ENCODE data around the gene ZNF684. TPM values are rescaled to one million over a fixed set of nuclear protein-coding genes. Genes with fewer than 3 reads are reported as not detected.
"Not testable (repeated sequence)": the region's sequence is repeated elsewhere in the genome, so short reads cannot be mapped to it uniquely, and the experiment has no call there.

ZNF684 gene
- 1 to 10 TPM; 4.3 to 7.2 (median 5.4) TPM for polyA plus RNA-seq

DNA sequence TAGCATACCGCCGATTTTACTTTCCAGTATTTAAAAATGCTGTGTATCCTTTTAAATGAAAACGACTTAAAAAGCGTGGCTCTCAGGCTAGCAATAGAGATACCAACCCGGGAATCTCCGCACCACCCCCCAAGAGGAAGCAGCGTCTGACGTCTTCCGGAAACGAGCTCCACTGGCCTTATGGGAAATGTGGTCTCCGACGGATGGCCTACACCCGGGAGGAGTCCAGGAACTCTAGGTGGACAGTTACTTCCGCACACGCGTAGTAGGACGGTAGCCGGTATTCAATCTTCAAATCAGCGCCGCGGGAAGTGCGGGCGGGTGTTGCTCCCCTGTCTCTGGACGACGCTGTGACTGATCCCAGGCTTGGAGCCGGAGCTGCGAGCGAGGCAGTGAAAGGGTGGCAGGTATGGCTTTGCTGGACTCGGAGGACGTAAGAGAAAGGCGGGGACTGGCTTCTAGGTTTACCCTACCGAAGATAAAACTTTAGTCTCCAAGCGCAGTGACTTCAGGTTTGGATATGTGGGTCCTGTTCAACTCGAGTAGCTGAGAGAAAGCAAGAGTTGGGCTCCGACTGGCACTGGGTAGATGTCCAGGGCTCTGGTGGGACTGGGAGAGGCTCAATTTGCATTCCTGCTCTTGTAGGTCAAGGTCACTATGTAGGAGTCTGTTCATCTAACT, at the start of gene ZNF684:
TSS of gene ZNF684 (plus strand) at position 257 of the 681 bp plus-strand sequence. CDS start 1,530 bp downstream, outside the sequence.
- Mint-ChIP-seq H3K36me3 (peaks cover 0 to 16% (median 9%) of the 10 kb centered on the region in 3 donors), H3K27ac (peak within 1 kb of the TSS; percentile 88 to 97 (median 96)), H3K9me3 (peaks cover 0 to 7% (median under 1%) of the 10 kb centered on the region in 6 donors), H3K4me3 (peak within 1 kb of the TSS; percentile 94 to 99 (median 99)), H3K27me3 (ENCODE audit: low read depth in 3 of 3) (peaks cover 3 to 10% (median 5%) of the 10 kb centered on the region in 3 donors), H3K4me1 (peaks cover 24 to 28% of the 10 kb centered on the region in 2 donors)
- DNase-seq: peak; percentile 82 to 84 (median 82)

DNA sequence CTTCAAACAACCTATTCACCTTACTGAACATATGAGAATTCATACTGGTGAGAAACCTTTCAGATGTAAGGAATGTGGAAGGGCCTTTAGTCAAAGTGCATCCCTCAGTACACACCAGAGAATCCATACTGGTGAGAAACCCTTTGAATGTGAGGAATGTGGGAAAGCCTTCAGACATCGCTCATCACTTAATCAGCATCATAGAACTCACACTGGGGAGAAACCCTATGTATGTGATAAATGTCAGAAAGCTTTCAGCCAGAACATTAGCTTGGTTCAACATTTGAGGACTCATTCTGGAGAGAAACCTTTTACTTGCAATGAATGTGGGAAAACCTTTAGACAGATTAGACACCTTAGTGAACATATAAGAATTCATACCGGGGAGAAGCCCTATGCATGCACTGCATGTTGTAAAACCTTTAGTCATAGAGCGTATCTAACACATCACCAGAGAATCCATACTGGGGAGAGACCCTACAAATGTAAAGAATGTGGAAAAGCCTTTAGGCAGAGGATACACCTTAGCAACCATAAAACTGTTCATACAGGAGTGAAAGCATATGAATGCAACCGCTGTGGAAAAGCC, 36.0 kb upstream of the ZNF684 start:
- no peak for DNase-seq
- Mint-ChIP-seq H3K36me3 (peaks cover 69 to 84% (median 80%) of the 10 kb centered on the region in 3 donors), H3K4me1 (no peaks in the 10 kb centered on the region)

DNA sequence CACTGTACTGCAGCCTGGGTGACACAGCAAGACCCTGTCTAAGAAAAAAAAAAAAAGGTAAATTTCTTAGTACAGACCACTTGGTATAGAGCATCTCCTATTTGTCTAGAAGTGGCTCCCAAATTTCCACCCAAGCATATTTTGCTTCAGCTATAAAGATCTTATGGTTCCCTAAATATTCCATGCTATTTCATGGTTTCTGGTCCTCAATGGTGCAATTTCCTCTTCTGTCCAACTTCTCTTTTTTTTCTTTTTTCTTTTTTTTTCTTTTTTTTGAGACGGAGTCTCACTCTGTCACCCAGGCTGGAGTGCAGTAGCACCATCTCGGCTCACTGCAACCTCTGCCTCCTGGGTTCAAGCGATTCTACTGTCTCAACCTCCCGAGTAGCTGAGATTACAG, 28.8 kb upstream of the ZNF684 start:
- not testable (repeated sequence) for H3K27me3 Mint-ChIP-seq (ENCODE audit: low read depth in 3 of 3); H3K4me3 Mint-ChIP-seq; H3K27ac Mint-ChIP-seq; DNase-seq
- Mint-ChIP-seq H3K4me1 (peaks cover 5 to 13% of the 10 kb centered on the region in 2 donors), H3K9me3 (peaks cover 25 to 67% (median 54%) of the 10 kb centered on the region in 6 donors), H3K36me3 (peaks cover 38 to 71% (median 61%) of the 10 kb centered on the region in 3 donors)

More for the DNA sequence above, 36.0 kb upstream of the ZNF684 start:
- H3K4me3 Mint-ChIP-seq: no peak overlapping the region
- H3K9me3 Mint-ChIP-seq: peaks cover 46 to 78% (median 67%) of the 10 kb centered on the region in 6 donors
- no peak overlapping the region for H3K27ac Mint-ChIP-seq
- peaks cover 0 to 2% (median 0%) of the 10 kb centered on the region in 3 donors for H3K27me3 Mint-ChIP-seq (ENCODE audit: low read depth in 3 of 3)

DNA sequence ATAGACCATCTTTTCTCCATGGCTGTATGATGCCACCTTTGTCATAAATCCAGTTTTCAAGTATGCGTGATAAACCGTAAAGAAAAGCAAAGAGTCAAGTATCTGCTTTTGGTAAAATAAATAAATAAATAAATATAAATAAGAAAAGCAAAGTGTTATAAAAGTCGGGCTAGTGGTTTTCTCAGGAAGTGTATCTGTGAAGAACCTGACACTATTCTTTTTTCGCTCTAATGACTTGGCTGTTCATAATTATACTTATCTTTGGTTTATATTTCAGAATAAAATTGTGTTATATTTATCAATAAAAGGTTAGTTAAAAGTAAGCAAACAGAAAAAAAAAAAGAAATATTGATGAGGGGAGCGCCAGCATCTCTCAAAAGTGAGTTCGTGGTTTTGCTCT, 23.5 kb upstream of the ZNF684 start:
- Mint-ChIP-seq H3K36me3 (peaks cover 24 to 43% (median 37%) of the 10 kb centered on the region in 3 donors), H3K27ac (peak overlapping the region; percentile 75 to 94 (median 90)), H3K9me3 (peaks cover 7 to 43% (median 23%) of the 10 kb centered on the region in 6 donors), H3K4me1 (peaks cover 18 to 34% of the 10 kb centered on the region in 2 donors), H3K4me3 (peak overlapping the region; percentile 86 to 94 (median 93)), H3K27me3 (ENCODE audit: low read depth in 3 of 3) (peaks cover 0 to 14% (median 3%) of the 10 kb centered on the region in 3 donors)
- peak; percentile 23 to 37 (median 30) for DNase-seq

DNA sequence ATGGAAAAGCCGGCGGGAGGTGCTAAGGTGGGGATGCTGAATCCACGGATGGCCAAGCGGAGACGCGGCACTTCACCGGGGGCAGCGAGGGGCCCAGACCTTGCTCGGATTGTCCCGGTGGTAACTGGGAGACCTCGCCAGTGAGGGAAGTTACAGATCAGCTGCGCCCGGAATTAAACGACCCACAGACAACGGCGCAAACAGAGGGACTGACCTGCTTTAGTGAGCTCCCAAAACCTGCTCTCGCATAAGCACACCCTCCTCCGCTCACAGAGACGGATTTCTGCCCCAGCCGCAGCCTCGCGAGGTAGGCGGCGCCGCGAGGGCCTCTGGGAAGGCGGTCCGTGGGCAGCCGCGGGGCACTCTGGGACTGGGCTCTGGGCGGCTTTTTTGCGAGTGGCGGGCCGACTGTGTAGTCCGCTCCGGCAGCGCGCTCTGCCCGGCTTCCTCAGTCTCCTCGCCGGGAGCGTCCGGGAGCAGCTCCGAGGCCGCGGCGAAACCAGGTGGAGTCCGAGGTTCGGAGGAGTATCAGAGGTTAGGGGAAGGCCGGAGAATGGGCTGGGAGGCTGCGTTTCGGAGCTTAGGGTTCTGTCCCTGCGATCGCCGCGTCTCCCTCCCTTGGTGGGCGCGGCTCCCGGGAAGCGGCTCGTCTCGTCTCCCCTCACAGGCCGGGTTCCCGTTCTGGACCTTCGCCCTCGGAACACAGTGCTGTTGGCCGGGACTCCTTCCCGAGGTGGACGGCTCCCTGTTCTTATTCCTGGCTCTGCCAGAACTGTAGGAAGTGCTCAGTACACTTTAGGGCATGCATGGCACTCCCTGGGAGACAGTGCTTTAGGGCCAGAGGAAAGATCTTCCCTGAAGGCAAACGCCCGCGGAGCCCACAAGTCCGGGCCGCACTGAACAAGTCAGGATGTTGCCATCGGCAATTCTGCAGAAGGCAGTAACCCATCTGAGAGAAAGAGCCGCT, 22.8 kb upstream of the ZNF684 start, which contains the start of gene EXO5:
TSS of gene EXO5 (plus strand) at position 393 of the 967 bp plus-strand sequence. CDS start 5,778 bp downstream, outside the sequence.
- peaks cover 18 to 34% of the 10 kb centered on the region in 2 donors for H3K4me1 Mint-ChIP-seq
- peaks cover 7 to 40% (median 20%) of the 10 kb centered on the region in 6 donors for H3K9me3 Mint-ChIP-seq
- peaks cover 21 to 39% (median 35%) of the 10 kb centered on the region in 3 donors for H3K36me3 Mint-ChIP-seq

DNA sequence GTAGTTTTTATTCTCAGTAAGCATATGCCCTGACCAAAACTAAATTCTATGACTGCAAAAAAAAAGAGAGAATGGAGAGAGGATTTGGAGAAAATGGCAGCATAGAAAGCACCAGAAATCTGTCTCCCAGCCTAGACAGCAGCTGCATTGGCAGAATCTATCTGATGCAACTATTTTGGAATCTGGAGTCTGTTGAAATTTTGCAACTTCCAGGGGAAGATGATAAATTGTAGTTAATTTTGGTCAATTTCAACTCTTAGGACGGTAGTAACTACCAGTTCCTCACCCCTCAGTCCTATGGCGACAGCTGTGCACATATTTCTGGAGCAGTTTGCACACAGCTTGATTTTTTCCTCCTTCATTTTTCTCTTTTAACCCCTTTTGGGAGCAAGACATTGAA, 11.9 kb upstream of the ZNF684 start:
- peaks cover 16 to 37% (median 29%) of the 10 kb centered on the region in 3 donors for H3K36me3 Mint-ChIP-seq
- DNase-seq: no peak
- no peak overlapping the region for H3K4me3 Mint-ChIP-seq
- no peaks in the 10 kb centered on the region for H3K4me1 Mint-ChIP-seq
- H3K9me3 Mint-ChIP-seq: peaks cover 9 to 53% (median 35%) of the 10 kb centered on the region in 6 donors
- H3K27ac Mint-ChIP-seq: no peak overlapping the region
- peaks cover 0 to 3% (median 2%) of the 10 kb centered on the region in 3 donors for H3K27me3 Mint-ChIP-seq (ENCODE audit: low read depth in 3 of 3)

More for the DNA sequence above, 22.8 kb upstream of the ZNF684 start, which contains the start of gene EXO5:
- Mint-ChIP-seq H3K27ac (peak within 1 kb of the TSS; percentile 75 to 94 (median 90)), H3K27me3 (ENCODE audit: low read depth in 3 of 3) (peaks cover 0 to 14% (median 3%) of the 10 kb centered on the region in 3 donors), H3K4me3 (peak within 1 kb of the TSS; percentile 86 to 94 (median 93))
- peak; percentile 75 to 79 (median 77) for DNase-seq

DNA sequence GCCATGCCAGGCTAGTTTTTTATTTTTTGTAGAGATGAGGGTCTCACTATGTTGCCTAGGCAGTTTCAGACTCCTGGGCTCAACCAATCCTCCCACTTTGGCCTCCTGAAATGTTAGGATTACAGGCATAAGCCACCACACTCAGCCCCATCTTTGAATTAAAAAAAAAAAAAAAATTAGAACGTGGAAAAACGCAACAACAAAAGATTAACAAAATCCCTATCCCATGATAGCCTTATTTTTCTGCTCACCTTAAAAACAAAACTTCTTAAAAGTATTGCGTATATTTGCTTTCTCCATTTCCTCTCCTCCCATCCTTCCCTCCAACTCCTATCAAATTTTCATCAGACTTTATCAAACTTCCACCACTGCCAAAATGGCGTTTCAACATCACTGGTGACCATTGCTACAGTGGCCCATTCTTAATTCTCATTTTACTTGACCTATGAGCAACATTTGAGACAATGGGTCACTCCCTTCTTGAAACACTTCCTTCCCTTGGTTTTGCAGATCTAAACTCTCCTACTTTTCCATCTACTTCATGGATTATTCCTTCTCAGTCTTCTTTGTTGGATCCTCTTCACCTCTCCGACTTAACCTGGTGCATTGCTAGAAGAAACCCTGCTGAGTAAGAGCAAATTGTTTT, 579 bp upstream of the ZNF684 start:
- peaks cover 0 to 12% (median 3%) of the 10 kb centered on the region in 6 donors for H3K9me3 Mint-ChIP-seq
- peak overlapping the region; percentile 94 to 99 (median 99) for H3K4me3 Mint-ChIP-seq
- peaks cover 24 to 28% of the 10 kb centered on the region in 2 donors for H3K4me1 Mint-ChIP-seq
- H3K27me3 Mint-ChIP-seq (ENCODE audit: low read depth in 3 of 3): peaks cover 3 to 10% (median 5%) of the 10 kb centered on the region in 3 donors
- H3K27ac Mint-ChIP-seq: peak overlapping the region; percentile 88 to 97 (median 96)
- DNase-seq: no peak
- H3K36me3 Mint-ChIP-seq: peaks cover 0 to 16% (median 9%) of the 10 kb centered on the region in 3 donors

DNA sequence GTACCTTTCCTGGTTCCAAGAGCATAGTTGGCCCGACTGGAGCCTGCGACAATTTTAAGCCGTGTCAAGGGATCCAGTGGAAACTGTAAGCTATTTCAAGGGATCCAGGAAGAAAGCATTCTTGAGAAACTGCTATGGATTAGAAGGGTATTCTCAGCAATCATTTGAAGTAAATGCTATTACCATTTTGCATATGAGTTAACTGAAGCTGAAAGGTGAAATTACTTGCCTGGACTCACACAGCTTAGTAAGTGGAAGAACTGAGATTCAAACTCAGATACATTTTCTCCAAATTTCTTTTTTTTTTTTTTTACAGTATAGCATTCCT, 589 bp downstream of the ZNF684 start:
- Mint-ChIP-seq H3K36me3 (peaks cover 0 to 16% (median 9%) of the 10 kb centered on the region in 3 donors), H3K9me3 (peaks cover 0 to 7% (median under 1%) of the 10 kb centered on the region in 6 donors), H3K27me3 (ENCODE audit: low read depth in 3 of 3) (peaks cover 3 to 8% (median 5%) of the 10 kb centered on the region in 3 donors), H3K27ac (peak overlapping the region; percentile 88 to 97 (median 96)), H3K4me3 (peak overlapping the region; percentile 94 to 99 (median 99)), H3K4me1 (peaks cover 24 to 28% of the 10 kb centered on the region in 2 donors)
- no peak for DNase-seq

DNA sequence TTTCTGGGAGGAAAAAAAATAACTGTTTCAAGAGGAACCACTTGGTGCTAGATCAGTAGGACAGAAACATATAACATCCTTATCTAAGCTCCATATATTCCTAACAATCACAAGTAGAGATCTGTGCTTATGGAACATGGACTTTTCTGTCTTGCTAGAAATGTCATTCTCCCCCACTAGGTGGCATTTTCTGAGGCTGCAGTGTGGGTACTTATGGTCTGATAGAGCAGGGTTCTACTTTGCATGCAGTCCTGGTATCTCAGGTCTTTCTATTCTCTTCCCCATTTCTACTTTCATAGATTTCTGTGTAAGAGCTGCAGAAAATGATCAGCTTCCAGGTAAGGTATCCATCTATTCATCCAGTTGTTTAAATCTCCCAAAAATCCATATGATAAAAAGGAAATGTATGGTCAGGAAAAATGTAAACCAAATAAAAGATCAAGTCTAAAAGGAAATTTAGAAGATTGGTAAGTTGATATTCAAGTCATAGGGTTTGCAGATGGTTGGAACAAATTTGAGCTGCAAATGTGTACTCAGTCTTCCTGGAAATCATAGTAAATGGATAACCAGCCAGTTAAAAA, 1.5 kb downstream of the ZNF684 start:
- Mint-ChIP-seq H3K4me1 (peaks cover 24 to 28% of the 10 kb centered on the region in 2 donors), H3K27me3 (ENCODE audit: low read depth in 3 of 3) (peaks cover 0 to 5% (median 2%) of the 10 kb centered on the region in 3 donors), H3K36me3 (peaks cover 0 to 16% (median 9%) of the 10 kb centered on the region in 3 donors), H3K9me3 (peaks cover 0 to 7% (median 0%) of the 10 kb centered on the region in 6 donors), H3K4me3 (peak overlapping the region; percentile 36 to 99 (median 57)), H3K27ac (peak overlapping the region in 4 of 6 donors; percentile 23 to 88 (median 44))
- peak in 2 of 3 donors; percentile 11 to 18 for DNase-seq

DNA sequence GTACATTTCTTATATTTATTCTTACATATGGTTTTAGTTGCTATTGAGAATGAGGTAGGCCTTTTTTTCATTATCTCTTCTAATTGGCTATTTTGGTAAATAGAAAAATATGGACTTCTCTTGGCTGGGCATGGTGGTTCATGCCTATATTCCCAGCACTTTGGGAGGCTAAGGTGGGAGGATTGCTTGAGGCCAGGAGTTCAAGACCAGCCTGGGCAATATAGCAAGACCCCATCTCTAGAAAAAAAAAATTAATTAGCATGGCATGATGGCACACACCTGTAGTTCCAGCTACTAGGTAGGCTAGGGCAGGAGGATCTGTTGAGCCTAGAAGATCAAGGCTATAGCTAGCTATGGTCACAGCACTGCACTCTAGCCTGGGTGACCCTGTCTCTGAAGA, 3.2 kb downstream of the ZNF684 start:
- Mint-ChIP-seq H3K9me3 (peaks cover 0 to 7% (median 0%) of the 10 kb centered on the region in 6 donors), H3K4me1 (peaks cover 24 to 28% of the 10 kb centered on the region in 2 donors), H3K36me3 (peaks cover 0 to 19% (median 17%) of the 10 kb centered on the region in 3 donors), H3K27ac (no peak overlapping the region), H3K27me3 (ENCODE audit: low read depth in 3 of 3) (peaks cover 0 to 4% (median 2%) of the 10 kb centered on the region in 3 donors), H3K4me3 (no peak overlapping the region)
- DNase-seq: no peak

DNA sequence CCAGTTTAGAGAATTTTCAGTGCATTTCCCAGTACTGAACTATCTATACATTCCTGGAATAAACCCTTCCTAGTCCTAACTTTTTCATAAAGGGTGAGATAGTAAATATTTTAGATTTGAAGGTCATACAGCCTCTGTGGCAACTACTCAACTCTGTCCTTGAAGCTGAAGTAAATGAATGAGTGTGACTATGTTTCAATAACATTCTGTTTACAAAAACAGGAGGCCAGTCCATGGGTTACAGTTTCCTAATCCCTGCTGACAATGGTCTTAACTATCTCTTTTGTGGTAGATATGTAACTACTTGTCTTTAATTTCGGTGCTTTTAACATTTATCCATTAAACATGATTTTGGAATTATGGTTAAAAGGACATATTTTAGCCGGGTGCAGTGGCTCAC, 4.3 kb downstream of the ZNF684 start:
- Mint-ChIP-seq H3K9me3 (peaks cover 0 to 6% (median 0%) of the 10 kb centered on the region in 6 donors), H3K36me3 (peaks cover 0 to 27% (median 23%) of the 10 kb centered on the region in 3 donors), H3K4me1 (peaks cover 24 to 26% of the 10 kb centered on the region in 2 donors), H3K4me3 (no peak overlapping the region), H3K27ac (no peak overlapping the region), H3K27me3 (ENCODE audit: low read depth in 3 of 3) (peaks cover 0 to 4% (median 2%) of the 10 kb centered on the region in 3 donors)
- no peak for DNase-seq

DNA sequence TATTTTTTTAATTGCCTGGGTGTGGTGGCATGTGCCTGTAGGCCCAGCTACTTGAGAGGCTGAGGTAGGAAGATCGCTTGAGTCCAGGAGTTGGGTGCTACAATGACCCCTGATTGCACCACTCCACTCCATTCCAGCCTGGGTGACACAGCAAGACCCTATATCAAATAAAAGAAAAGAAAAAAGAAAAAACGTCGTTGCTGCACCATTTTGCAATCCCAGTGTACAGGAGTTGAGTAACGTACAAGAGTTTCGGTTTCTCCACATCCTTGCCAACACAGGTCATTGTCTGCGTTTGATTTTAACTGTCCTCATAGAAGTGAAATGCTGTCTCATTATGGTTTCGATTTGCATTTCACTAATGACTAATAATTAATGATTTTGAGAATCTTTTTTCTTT, 7.9 kb downstream of the ZNF684 start:
- H3K36me3 Mint-ChIP-seq: peaks cover 20 to 44% (median 43%) of the 10 kb centered on the region in 3 donors
- no peak for DNase-seq
- no peaks in the 10 kb centered on the region for H3K9me3 Mint-ChIP-seq
- H3K4me1 Mint-ChIP-seq: no peaks in the 10 kb centered on the region
- no peaks in the 10 kb centered on the region for H3K27me3 Mint-ChIP-seq (ENCODE audit: low read depth in 3 of 3)
- H3K4me3 Mint-ChIP-seq: no peak overlapping the region
- no peak overlapping the region for H3K27ac Mint-ChIP-seq

Data from immature natural killer cell (primary cell).